Spleen (tissue), 11 donors: ENCODE results near the gene CSNK2A2. TPM values are rescaled to one million over a fixed set of nuclear protein-coding genes. Genes with fewer than 3 reads are reported as not detected.
A peak's percentile ranks its signal among the peaks of the same experiment; 100 is the strongest.

ENCODE experiments used
- DNase-seq: peaks from one replicate; pipeline ENCODE4 v3.0.0-alpha.2; 2020
- H3K27ac ChIP-seq, 8 donors: fragments of 200-600 bp; sonication (generic) in 7 of 8; 1 replicate in 4 of 8; 2 replicates in 4 of 8; pipeline versions ENCODE4 v1.5.0 to v1.8.0; 2016 to 2021; ENCODE audit warnings: inconsistent platforms in 4 of 8, mild to moderate bottlenecking in 4 of 8, moderate library complexity in 1 of 8
- H3K27me3 ChIP-seq, 7 donors: fragments of 200-600 bp; sonication (generic) in 6 of 7; replicated peaks in 1 of 7; 1 replicate in 4 of 7; 2 replicates in 3 of 7; pipeline versions ENCODE4 v1.5.0 to v1.8.0; 2016 to 2021; ENCODE audit warnings: inconsistent platforms in 3 of 7, mild to moderate bottlenecking in 1 of 7
- H3K36me3 ChIP-seq, 6 donors: fragments of 200-600 bp; sonication (generic) in 5 of 6; 1 replicate in 4 of 6; 2 replicates in 2 of 6; pipeline versions ENCODE4 v1.5.0 to v1.8.0; 2016 to 2021; ENCODE audit warnings: inconsistent platforms in 2 of 6
- H3K4me1 ChIP-seq, 6 donors: fragments of 200-600 bp; sonication (generic) in 5 of 6; 1 replicate in 3 of 6; 2 replicates in 3 of 6; pipeline versions ENCODE4 v1.5.0 to v1.8.0; 2016 to 2021; ENCODE audit warnings: inconsistent platforms in 3 of 6
- H3K4me3 ChIP-seq, 8 donors: fragments of 200-600 bp; sonication (generic) in 7 of 8; 1 replicate in 4 of 8; 2 replicates in 4 of 8; pipeline versions ENCODE4 v1.5.0 to v1.8.0; 2016 to 2021; ENCODE audit warnings: inconsistent platforms in 4 of 8, mild to moderate bottlenecking in 4 of 8, moderate library complexity in 2 of 8
- H3K9me3 ChIP-seq, 8 donors: fragments of 200-600 bp; sonication (generic) in 7 of 8; 1 replicate in 4 of 8; 2 replicates in 4 of 8; pipeline versions ENCODE4 v1.5.0 to v1.8.0; 2016 to 2021; ENCODE audit warnings: inconsistent platforms in 4 of 8
- POLR2A ChIP-seq, 3 donors: fragments of 450-650 bp; IDR thresholded peaks; one replicate each; pipeline ENCODE4 v1.5.1; 2017; ENCODE audit warnings: antibody characterized with exemption in 3 of 3, mild to moderate bottlenecking in 1 of 3
- POLR2AphosphoS5 ChIP-seq, 3 donors: sonication (generic); formaldehyde crosslinking; IDR thresholded peaks; one replicate each; pipeline ENCODE4 v1.5.1; 2017; ENCODE audit warnings: antibody characterized with exemption in 3 of 3
- WGBS, 5 donors: extraction: QIAGEN DNeasy Blood & Tissue Kit in 3 of 5; methylation state at CpG; one replicate each; pipeline versions ENCODE4 v1.1.5 to v1.1.7; 2013 to 2018; 5-methylcytosine and 5-hydroxymethylcytosine counted together
- intact Hi-C: fragments of 100-400 bp; cut with DNase I; formaldehyde crosslinking; loops from one replicate; pipeline ENCODE4 v1.15.0; 2023; ENCODE audit warnings: low total_unique reads
- polyA plus RNA-seq, 3 donors: library from polyadenylated mRNA; stranded (reverse); fragments of 200-250 nt; gene quantifications; one replicate each; pipeline ENCODE4 v1.2.1, GENCODE V29; 2013
- total RNA-seq, 7 donors: library from RNA; depleted of rRNA in 3 of 7; stranded (reverse); fragments of >200 nt in 3 of 7; fragmentation: NEBNext Ultra II Directional in 4 of 7; extraction: Animal tissue kit (Norgen Biotek cat#: 25700) in 4 of 7; gene quantifications; one replicate each; pipeline versions ENCODE4 v1.1.0 to v1.2.1, GENCODE V29; 2016 to 2021
- TF ChIP-seq, protein P1 (sequence below), 11 experiments: fragments of 200-600 bp in 7 of 11; fragments of 450-650 bp in 4 of 11; sonication (generic) in 4 of 11; IDR thresholded peaks in 8 of 11; conservative IDR thresholded peaks in 3 of 11; 1 replicate in 7 of 11; 2 replicates in 4 of 11; pipeline versions ENCODE4 v1.4.0 to v1.8.0; 2016 to 2021; ENCODE audit warnings: antibody characterized with exemption in 11 of 11, inconsistent platforms in 4 of 11, mild to moderate bottlenecking in 1 of 11
- donor health status: healthy with polysubstance abuse.
- donor health status: DM: no; HTN: no; CAD: no; lungs with moderate emphysema.
- donor health status: DM: no; HTN: no; CAD: no.
- donor health status: Bipolar disorder and iron deficiency.
- donor health status: healthy.
- donor health status: DM: no; HTN: no; CAD: no.
- donor health status: DM: yes; HTN: yes; CAD: no.

The CSNK2A2 gene
- total and polyA plus RNA-seq, 10 donors, result 17.7 to 62.2 (median 41.9) TPM

DNA sequence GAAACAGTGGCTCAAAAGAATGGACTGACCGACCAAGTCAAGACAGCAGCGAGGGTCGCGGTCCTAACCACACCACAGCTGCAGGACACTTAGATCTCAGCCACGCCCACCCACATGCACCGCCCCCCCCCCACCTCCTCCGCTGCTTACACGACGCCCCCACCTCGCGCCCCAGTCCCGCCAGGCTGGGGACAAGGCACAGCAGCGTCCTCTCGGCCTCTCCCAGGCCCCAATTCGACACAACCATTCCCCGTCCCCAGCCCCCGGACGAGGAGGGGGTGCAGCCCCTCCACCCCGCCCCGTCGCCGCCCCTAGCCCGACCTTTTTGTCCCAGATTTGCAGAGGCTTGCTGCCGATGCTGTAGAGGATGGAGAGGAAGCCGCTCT lies 69.2 kb downstream of the CSNK2A2 start:
- H3K9me3 ChIP-seq, result no peaks in the 10 kb centered on the region
- intact Hi-C loops, result loop anchor here (10.0 kb wide), 1 partner anchor 66 kb away; the partner anchor contains the start of gene CSNK2A2
- H3K36me3 ChIP-seq, result no peaks in the 10 kb centered on the region
- peak overlapping the region; percentile 62 to 92 (median 90) for H3K27ac ChIP-seq
- peak overlapping the region; percentile 65 to 94 (median 90) for H3K4me3 ChIP-seq
- no peak for DNase-seq
- peaks cover 30 to 60% (median 54%) of the 10 kb centered on the region in 6 donors for H3K4me1 ChIP-seq
- no peak for TF ChIP-seq POLR2A (IDR thresholded peaks at IDR 0.05)
- TF ChIP-seq, protein P1, sequence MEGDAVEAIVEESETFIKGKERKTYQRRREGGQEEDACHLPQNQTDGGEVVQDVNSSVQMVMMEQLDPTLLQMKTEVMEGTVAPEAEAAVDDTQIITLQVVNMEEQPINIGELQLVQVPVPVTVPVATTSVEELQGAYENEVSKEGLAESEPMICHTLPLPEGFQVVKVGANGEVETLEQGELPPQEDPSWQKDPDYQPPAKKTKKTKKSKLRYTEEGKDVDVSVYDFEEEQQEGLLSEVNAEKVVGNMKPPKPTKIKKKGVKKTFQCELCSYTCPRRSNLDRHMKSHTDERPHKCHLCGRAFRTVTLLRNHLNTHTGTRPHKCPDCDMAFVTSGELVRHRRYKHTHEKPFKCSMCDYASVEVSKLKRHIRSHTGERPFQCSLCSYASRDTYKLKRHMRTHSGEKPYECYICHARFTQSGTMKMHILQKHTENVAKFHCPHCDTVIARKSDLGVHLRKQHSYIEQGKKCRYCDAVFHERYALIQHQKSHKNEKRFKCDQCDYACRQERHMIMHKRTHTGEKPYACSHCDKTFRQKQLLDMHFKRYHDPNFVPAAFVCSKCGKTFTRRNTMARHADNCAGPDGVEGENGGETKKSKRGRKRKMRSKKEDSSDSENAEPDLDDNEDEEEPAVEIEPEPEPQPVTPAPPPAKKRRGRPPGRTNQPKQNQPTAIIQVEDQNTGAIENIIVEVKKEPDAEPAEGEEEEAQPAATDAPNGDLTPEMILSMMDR (IDR thresholded peaks at IDR 0.05 in 8 of 11, conservative IDR thresholded peaks at IDR 0.05 in 3 of 11), result no peak
- TF ChIP-seq POLR2AphosphoS5 (IDR thresholded peaks at IDR 0.05), result no peak
- WGBS, 5 donors, result 0 to 1% (median 0%) methylated on average over 5 to 25 of the region's 25 CpGs
- no peaks in the 10 kb centered on the region for H3K27me3 ChIP-seq

DNA sequence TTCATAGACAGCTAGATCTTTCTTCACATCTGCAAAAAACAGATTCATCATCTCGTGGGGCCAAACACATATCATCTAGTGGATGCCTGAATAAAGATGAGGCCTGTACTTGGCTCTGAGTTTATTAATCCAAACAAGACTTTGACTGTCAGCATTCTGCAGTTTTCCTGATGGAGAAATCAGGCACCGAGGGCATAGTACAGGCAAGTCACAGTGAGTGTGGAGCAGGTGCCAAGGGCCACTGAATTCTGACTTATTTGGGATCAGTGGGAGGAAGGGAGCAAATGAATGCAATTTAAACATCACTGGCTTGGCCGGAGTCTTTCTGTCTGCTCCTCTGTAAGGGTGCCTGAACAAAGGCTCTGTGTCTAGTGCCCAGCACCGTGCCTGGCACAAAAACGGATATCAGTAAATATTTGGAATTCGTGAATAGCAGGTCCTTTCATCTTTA lies 69.7 kb downstream of the CSNK2A2 start:
- Histone ChIP-seq H3K9me3 (no peaks in the 10 kb centered on the region), H3K27ac (peak overlapping the region in 6 of 8 donors; percentile 89 to 92 (median 90)), H3K4me3 (peak overlapping the region; percentile 65 to 94 (median 90)), H3K27me3 (no peaks in the 10 kb centered on the region), H3K36me3 (no peaks in the 10 kb centered on the region), H3K4me1 (peaks cover 30 to 65% (median 56%) of the 10 kb centered on the region in 6 donors)
- intact Hi-C loops, result loop anchor here (10.0 kb wide), 1 partner anchor 67 kb away; the partner anchor contains the start of gene CSNK2A2
- DNase-seq, result no peak
- WGBS, 5 donors, result 7 to 12% (median 8%) methylated on average over 6 of the region's 6 CpGs
- TF ChIP-seq POLR2A (IDR thresholded peaks at IDR 0.05) (no peak), POLR2AphosphoS5 (IDR thresholded peaks at IDR 0.05) (no peak)
- TF ChIP-seq, protein P1 (IDR thresholded peaks at IDR 0.05 in 8 of 11, conservative IDR thresholded peaks at IDR 0.05 in 3 of 11), result no peak

DNA sequence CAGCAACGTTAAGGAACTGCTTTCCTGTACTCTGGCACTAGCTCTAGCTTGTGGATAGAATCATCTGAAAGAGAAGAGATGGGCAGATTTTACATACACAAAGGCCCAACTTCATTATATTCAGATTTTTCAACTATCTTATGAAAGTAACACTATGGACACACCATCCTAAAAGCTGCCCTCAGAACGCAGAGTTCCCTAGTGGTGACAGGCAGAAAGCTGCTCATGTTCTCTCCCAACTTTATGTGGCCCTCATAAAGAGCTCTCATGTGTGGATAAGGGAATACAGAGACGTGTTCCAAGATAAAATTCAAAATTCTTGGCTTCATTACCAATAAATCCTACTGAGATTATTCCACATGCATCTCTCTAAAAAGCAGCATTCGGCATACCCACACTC lies 70.3 kb downstream of the CSNK2A2 start:
- Histone ChIP-seq H3K27ac (peak overlapping the region in 5 of 8 donors; percentile 40 to 92 (median 91)), H3K4me3 (peak overlapping the region in 6 of 8 donors; percentile 89 to 94 (median 92)), H3K36me3 (no peaks in the 10 kb centered on the region), H3K9me3 (no peaks in the 10 kb centered on the region), H3K27me3 (no peaks in the 10 kb centered on the region), H3K4me1 (peaks cover 30 to 71% (median 56%) of the 10 kb centered on the region in 6 donors)
- WGBS, 5 donors, result 27 to 49% (median 37%) methylated on average over 4 of the region's 4 CpGs
- TF ChIP-seq POLR2A (IDR thresholded peaks at IDR 0.05), result no peak
- TF ChIP-seq, protein P1 (IDR thresholded peaks at IDR 0.05 in 8 of 11, conservative IDR thresholded peaks at IDR 0.05 in 3 of 11), result no peak
- no peak for TF ChIP-seq POLR2AphosphoS5 (IDR thresholded peaks at IDR 0.05)
- no peak for DNase-seq
- intact Hi-C loops, result loop anchor here (10.0 kb wide), 1 partner anchor 67 kb away; the partner anchor contains the start of gene CSNK2A2

DNA sequence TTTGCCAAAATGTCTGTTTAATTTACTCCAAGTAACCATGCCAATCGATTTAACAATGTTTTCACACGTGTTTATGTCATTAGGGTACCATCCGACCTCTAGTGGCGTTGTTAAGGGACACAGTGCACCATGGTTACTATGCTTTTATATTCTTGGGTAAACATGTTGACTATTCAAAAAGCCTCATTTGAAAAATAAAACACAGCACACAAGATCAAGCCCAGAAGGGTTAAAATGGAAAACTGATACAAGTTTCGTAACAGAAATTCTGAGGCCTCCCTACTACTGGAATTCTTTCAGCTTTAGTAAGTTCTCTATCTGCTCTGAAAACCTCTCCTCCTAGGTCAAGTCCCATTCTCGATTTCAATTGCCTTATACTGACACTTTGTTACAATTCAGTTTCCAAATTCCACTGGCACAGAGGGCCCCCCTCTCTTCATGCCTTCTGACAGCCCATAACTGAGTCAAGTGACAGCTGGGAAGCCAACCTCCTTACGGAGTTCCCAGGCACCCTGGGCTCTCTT lies 70.8 kb downstream of the CSNK2A2 start:
- 20 to 34% (median 33%) methylated on average over 7 of the region's 7 CpGs for WGBS, 5 donors
- Histone ChIP-seq H3K36me3 (no peaks in the 10 kb centered on the region), H3K9me3 (no peaks in the 10 kb centered on the region), H3K4me1 (peaks cover 30 to 76% (median 61%) of the 10 kb centered on the region in 6 donors), H3K27me3 (no peaks in the 10 kb centered on the region), H3K4me3 (peak overlapping the region in 5 of 8 donors; percentile 89 to 94 (median 91)), H3K27ac (peak overlapping the region in 5 of 8 donors; percentile 40 to 92 (median 91))
- DNase-seq, result no peak
- TF ChIP-seq, protein P1 (IDR thresholded peaks at IDR 0.05 in 8 of 11, conservative IDR thresholded peaks at IDR 0.05 in 3 of 11), result peak in 9 of 11 experiments; percentile 17 to 48 (median 31)
- TF ChIP-seq POLR2A (IDR thresholded peaks at IDR 0.05), result no peak
- intact Hi-C loops, result loop anchor here (10.0 kb wide), 1 partner anchor 68 kb away; the partner anchor contains the start of gene CSNK2A2
